NT2/D1 (cell line): ENCODE data around the gene PLXNA4.

Experiments
- SUZ12 ChIP-seq: IDR thresholded peaks from 2 replicates; pipeline ENCODE4 v1.6.1; 2011; ENCODE audit not compliant: insufficient read length, insufficient read depth; ENCODE audit errors: extremely low read depth
- YY1 ChIP-seq: IDR thresholded peaks from 2 replicates; pipeline ENCODE4 v1.6.1; 2011; ENCODE audit not compliant: insufficient read length, insufficient read depth
- ZNF274 ChIP-seq: IDR thresholded peaks from 2 replicates; pipeline ENCODE4 v1.6.1; 2011; ENCODE audit warnings: mild to moderate bottlenecking, low read depth, low read length

- no peak for TF ChIP-seq YY1
- no peak for TF ChIP-seq ZNF274
- TF ChIP-seq SUZ12 = no peak
Measured at GRCh38 chr7:132298790-132299189, 277.5 kb downstream of the PLXNA4 start.
